OCI-LY3 (cell line): ENCODE results near the gene OPRL1.

Experiments used
- CTCF ChIP-seq: fragments of 200-600, 300-600 bp; sonication (generic); IDR thresholded peaks from 2 replicates; pipeline ENCODE4 v1.5.1; 2014; ENCODE audit warnings: antibody characterized with exemption, low read length, low read depth
- EZH2phosphoT487 ChIP-seq: fragments of 200-600 bp; shearing (Covaris generic); IDR thresholded peaks from 2 replicates; pipeline ENCODE4 v1.6.1; 2018; ENCODE audit warnings: antibody characterized with exemption, mixed run types, low read depth

GRCh38 chr20:64065062-64065973 is 14.6 kb upstream of the OPRL1 start:
- TF ChIP-seq CTCF (no peak), EZH2phosphoT487 (no peak)
